HG03064 (cell line): Measurements from ENCODE around the gene FGF14.

Source experiments
- ATAC-seq: cut with Tn5 transposase; IDR thresholded peaks from one replicate; pipeline ENCODE4 v1.9.1; 2021; ENCODE audit warnings: low read depth; ENCODE audit not compliant: unreplicated experiment

The FGF14 gene

DNA sequence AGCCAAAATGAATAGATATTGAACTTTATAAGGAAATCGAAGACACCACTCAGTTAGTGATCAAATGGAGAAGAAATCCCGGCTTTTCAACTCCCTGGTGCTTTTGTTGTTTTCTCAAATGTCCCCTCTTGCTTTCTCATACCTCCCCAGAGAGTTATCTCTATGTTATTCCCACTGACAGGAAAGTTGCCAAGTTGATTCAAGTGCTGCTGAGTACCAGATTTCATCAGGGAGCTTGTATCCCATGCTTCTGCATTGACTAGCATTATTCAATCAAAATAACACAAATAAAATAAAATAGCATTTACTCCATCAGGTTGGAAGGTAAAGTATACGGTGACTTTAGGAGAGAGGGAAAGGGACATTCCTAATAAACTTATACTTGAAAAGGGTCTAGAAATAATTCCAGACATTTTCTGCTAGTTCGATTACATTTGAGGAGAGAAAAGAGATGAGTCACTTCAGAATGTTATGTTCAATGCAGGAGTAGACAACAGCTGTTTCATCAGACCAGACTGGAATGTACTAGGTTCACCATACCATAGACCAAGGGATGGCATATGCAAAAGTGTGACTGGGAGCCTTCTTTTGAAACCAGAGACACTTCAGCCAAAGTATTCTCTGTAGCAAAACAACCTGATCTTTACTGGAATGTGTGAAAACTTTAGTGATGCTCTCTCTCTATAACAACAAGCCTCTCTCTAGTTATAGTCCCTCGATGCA is 397.8 kb downstream of the FGF14 start:
- no peak for ATAC-seq

DNA sequence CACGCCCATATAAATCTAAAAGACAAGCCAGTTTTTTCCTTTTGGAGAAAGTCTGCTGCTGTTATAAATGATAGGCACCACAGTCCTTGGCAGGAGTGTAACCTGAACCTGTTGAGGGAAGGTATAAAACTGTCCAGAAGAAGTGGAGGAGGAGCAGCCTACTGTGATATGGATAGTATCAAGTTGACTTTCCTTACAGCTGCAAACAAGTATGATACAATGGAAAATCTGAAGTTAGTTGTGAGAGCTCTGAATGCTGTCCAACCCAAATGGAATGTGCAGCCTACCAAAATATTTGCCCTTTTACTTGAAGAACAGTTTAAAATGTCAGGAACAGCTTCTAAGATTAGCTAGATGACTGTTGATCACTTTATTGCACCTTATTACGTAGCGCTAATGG is 399.6 kb downstream of the FGF14 start:
- ATAC-seq = no peak

DNA sequence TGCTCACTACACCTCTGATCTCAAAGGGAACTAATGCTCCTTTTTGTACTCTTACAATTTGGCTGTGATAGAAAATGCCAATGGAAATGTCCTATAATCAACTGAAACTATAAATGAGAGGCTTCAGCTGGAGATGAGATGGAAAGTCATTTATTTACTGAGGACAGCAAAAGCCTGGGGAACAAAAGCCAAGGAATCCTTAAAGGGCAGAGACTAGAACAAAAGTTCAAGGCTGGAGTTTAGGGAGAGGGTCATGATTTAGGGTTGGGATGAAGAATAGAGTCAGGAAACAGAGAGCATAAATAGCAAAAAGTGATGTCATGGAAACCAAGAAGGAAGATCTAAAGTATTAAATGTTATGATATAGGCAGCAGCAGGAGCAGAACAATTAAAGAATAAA is 401.1 kb downstream of the FGF14 start:
- ATAC-seq = no peak

DNA sequence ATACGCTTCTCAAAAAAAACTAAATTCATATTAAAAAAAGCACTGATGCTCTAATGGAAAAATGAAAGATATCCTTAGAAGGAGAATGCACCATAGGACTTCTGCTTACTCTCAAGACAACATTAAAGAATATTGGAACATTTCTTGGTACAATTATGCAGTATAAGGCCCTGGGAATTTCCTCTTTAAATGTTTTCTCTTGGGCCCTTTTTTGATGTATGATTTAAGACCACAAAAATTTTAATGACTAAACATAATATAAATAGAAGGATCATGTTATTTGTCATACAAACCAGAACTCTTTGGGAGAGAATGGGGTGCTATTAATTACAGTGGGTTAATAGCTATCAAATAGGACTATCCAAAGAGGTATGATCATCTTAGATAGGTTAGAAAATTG is 403.7 kb downstream of the FGF14 start:
- ATAC-seq = no peak

DNA sequence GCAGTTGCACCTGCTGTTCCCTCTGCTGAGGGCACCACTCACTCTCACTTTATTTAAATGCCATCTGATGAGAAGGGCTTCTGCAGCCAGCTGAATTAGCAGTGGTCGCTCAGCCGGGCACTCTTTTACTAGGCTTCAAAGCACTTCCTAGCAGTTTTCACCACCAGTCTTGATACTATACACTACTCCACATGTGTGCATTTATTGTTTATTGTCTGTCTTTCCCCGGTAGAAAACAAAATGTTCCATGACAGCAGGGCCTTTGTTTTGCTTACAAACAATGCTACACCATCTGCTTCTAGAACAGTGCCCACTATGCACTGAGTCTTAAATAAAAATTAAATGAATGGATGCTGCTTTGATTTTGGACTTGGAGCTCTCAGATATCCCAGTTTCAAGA is 404.9 kb downstream of the FGF14 start:
- ATAC-seq = no peak

DNA sequence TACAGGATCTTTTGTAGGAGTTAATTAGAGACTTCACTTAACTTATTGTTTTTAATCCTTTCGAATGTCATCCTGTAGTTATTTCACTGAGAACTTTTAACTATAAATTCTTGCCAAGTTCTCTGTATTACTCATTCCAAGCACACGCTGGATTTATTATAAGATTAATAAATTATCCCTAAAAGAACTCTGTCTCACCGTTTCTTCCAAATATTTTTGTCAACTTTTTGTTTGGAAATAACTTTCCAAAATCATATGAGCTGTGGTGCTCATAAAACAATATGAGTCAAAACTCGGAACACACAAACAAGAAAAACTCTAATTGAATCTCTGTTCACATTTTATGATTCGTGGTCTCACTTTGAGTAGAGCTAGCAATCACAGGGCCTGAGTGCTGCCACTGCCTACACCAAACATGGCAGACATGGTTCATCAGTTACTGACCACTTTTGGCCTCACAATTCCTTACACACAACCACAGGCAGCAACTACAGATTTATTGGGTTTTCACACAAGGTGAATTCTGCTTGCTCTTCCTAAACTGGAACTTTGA is 412.0 kb downstream of the FGF14 start:
- ATAC-seq = no peak

DNA sequence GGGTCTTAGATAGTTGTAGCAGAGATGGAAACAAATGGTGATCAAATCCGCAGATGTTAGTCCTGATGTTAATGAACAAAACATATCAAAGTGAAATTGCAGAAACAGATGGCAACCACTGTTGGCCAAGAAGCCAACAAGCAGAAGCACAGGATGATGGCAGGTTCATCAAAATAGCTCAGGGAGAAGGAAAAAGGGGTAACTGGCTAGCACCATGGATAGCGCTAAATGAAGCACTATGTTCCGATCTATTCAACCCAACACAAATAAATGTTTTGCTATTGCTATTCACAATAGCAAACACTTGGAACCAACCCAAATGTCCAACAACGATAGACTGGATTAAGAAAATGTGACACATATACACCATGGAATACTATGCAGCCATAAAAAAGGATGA is 413.7 kb downstream of the FGF14 start:
- ATAC-seq = no peak

DNA sequence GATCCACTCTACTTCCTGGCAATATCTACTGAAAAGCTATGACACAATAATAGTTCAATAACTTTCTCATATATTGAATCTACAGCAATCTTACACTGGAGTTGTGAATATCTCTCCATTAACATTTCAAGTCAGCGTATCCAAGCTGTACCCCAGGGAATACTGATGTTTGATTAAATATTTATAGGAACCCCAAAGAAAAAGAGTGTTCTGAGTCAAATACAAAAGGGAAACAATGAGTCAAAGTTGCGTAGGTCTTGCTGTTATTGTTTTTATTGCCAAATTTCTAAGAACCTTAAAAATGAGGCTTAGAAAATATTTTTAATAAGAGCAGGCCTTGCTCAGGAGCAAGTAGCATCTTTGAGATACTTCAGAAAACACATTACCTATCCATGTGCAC is 415.5 kb downstream of the FGF14 start:
- no peak for ATAC-seq

DNA sequence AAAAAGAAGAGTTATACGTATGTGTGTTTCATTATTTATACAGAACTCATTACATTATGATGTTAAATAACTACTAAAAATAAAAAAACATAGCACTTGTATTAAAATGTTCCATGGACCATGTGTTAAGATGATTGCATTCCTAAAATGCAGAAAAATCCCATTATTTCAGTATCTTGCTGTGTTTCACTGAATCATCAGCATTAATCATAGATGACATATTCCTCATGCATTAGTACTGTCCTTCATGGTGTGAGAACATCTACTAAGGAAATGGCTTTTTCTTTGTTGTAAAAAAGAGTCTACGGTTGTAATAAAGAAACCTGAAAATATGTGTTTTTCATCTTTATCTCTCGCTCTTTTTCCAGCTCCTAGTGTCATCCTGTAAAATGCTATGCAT is 416.5 kb downstream of the FGF14 start:
- ATAC-seq = no peak

DNA sequence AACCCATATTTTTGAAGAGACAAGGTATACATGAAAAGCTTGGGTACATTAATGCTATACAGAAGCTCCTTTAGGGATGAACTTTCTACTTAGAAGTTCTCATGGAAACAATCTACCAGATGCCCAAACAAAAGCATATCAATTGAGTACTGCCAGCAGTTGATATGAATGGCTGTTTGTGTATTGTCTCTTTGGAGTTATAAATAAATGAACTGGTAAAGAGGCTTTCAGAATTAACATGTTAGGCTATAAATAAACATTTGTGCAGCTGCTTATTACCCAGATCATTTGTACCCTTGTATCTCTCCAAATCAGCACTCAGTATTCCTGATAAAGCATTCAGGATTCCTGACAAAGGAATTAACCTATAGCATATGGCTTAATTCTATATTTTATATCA is 418.9 kb downstream of the FGF14 start:
- ATAC-seq = no peak

DNA sequence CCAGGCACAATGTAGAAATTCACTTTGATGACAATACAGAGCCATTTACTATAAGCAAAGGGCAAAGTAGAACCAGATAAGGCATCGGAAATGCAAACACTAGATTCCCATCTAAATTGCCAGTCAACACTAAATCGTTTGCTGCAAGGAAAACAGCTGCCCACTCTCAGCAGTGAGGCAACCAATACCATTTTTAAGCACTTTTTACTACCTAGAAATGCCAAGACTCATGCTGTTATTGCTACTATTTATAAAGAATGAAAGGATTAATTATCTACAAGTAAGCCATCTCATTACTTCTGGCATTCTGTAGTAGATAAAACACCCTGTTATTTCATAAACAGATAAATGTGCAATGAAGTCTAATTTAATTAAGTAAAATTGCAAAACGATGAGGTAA is 422.0 kb downstream of the FGF14 start:
- no peak for ATAC-seq

DNA sequence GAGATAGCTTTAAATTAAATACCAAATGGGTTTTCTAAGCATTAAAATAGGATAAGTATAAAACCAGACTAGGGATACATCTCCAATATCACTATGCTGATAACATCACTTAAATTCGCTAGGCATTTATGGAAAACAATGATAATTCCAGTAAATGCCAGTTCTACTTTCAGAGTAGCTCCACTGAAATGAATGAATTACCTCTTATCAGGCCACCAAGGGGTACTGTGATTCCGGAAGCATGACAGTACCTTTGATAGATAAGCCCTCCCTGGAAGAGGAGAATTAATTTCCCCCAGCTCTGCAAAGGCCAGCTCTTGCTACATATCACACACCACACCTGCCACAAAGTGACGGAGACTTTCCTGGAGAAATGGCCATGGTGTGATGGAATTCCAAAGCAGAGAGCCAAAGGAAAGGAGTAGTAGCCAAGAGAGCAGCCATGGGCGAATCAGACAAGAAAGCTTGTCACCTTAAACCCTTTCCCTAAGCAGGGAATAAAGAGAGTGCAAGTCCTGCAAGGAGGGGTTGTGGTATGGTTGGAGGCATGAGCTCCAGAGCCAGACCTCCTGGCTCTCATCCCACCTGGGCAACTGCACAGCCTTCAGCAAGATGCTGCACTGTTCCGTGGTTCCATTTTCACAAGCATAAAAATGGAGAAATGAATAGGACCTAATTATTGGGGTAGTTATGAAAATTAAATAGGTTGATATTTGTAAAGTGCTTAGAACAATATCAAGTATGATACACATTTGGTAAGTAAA is 423.1 kb downstream of the FGF14 start:
- ATAC-seq = no peak

DNA sequence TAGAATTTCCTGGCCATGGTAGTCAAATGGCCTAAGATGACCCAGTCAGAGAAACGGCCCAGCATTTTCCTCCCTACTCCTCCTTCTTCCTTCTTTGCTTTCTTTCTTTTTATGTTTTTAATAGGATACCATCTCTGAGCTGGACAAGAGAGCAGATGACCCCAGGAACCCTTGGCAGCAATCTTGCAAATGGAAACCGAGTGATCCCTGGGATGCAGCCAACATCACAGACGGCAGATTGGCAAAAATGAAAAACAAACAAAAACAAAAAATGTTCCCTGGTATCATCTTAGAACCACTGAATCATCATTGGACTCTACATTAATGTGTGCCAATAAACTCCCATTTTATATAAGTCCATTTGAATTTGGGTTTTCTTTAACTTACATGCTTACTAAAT is 424.4 kb downstream of the FGF14 start:
- no peak for ATAC-seq

DNA sequence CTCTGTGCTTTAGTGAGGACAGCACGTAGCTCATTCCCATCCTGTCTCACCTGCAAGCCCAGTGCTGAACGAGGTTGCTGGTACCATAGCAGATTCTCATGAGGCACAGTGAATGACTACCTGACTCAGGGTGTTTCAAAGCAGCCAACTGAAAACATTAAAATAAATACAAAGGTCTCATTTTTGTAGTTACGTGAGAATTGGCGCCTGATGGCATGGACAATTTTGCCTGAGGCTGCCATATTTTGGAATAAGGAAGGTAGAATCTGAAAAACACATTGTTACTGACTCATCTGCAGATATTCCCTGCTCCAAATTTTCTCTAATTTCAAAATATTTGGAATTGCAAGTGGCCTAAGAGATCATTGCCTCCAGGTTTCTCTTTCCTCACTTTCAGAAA is 429.7 kb downstream of the FGF14 start:
- no peak for ATAC-seq

DNA sequence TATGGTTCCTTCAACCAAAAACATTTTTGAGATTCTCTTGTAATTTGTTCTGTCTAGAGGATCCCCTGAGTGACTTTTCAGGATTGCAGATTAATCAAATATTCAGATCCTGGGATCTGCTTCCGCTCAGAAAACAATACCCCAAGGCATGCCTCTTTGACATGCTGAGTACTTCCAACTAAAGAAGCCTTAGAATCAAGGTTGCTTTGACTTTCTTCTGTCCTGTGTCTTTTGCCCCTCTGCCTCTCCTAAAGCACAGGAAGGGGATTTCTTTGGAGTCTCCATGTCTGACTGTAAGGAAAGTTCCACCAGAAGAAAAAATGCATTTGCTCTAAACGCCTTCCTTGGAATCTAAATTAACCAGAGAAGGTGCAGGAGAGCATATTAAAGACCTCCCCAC is 431.5 kb downstream of the FGF14 start:
- no peak for ATAC-seq

DNA sequence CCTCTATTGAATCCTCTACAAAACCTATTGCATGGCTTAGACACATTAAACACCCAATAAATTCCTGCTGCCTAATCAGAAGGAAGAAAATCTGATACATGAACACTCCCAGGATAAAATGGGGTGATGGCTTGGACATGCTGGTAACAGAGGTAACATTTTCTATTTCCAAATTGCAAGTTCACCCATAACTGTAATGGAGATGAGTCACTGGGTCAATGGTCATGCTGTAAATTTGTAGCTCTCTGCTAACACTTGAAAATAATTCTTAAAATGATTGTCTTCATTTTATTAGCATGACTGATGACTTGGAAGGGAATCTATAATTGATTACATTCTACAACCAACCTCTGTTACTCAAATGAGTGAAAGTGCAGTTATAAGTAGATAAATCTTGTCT is 434.1 kb downstream of the FGF14 start:
- no peak for ATAC-seq

DNA sequence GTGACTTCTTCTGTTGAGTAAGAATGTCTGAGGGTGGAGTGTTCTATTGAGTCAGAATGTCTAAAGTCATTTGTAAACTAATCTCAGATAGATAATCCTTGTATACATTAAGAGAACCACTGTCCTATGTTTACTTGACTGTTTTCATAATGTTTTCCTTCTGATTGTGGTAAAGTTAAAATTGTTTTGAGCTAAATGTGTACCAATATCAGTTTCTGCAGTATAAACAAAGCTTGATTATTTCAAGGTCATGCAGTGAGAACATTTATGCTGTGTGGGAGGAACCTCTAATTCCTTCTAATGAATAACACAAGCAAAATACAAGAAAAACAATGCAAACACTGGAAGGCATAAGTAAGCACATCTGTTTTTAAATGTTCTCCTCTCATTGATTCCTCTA is 434.6 kb downstream of the FGF14 start:
- no peak for ATAC-seq

DNA sequence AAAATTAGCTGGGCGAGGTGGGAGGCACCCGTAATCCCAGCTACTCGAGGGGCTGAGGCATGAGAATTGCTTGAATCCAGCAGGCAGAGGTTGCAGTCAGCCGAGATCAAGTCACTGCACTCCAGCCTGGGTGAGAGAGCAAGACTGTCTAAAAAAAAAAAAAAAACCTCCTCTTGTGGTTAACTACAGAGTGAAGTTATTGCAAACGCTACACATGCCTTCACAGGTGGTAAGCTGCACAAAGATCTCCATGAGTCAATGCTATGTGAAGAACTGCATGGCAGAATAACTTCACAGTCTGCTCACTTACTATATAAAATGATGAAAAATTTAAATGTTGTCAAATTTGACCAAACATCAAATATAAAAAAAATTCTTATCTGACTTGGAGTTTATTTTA is 436.8 kb downstream of the FGF14 start:
- ATAC-seq = no peak

DNA sequence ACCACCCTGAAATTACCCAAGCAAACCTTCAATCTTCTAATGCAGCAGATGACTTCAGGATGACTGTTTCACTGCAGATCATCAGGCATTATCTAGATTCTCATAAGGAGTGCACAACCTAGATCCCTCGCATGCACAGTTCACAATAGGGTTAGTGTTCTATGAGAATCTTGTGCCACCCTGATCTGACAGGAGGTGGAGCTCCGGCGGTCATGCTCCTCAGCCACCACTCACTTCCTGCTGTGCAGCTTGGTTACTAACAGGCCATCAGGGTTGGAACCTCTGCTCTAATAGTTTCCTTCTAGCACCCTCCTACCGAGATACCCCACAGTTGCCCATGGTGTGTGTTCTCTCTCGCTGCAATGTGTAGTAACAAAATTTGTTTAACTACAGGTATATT is 442.8 kb downstream of the FGF14 start:
- no peak for ATAC-seq

DNA sequence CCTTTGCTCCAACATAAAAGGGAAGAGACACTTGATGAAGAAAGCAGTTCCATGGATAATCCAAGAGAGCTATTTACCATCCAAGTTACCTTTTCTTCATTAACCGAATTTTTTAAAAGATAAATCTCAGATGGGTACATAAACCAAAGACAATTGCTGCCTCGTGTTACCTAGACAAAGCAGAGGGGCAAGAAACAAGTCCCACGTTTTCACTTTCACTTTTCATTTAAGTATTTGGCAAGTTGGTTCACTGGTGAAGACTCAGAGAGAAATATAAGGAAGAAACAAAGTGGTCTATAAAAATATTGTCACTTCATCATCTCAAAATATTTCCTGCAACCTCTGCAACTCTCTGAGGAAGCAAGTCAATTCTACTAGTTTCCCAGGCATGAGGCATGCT is 446.1 kb downstream of the FGF14 start:
- no peak for ATAC-seq

DNA sequence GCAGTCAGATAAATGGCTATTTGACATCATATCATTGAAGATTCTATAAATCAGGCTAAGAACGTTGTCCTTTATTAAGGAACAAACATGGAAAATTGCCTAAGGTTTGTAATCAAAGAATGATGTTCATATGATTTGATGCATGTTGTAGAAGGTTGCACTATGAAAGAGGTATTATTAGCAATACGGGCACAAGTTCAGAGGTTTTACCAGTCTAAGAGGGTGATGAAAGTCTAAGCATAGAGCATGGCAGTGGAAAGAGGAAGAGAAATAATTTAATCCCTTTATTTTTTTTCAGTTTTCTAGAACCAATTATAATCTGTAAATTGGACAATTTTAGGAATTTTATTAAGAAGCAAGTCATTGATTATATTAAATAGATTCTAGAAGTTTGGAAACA is 450.7 kb downstream of the FGF14 start:
- ATAC-seq = no peak

DNA sequence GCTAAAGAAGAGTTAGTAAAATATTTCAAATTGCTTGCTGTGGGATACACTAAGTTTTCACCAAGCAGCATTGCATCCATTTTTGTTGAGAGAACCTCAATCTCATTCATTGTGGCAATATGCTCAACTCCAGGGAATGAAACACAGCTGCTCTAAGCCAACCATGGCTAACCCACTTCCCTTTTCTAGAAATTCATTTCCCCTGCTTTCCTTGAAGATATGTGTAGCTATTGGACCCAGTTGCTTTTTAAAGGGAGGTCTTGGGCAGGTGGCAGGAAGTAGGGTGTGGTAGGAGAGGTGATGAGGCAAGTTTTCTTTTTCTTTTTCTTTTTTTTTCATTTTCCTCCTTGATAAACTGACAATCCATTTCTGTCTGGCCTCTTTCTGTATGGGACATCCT is 452.2 kb downstream of the FGF14 start:
- no peak for ATAC-seq
